Heart left ventricle (tissue), 13 donors: ENCODE data around the gene VGLL4.

Experiments used
- CTCF ChIP-seq, 12 donors: fragments of 200-600 bp; sonication (generic) in 4 of 12; IDR thresholded peaks; one replicate each; pipeline versions ENCODE4 v1.5.0 to v1.8.0; 2018 to 2022; ENCODE audit warnings: antibody characterized with exemption in 12 of 12, mild to moderate bottlenecking in 5 of 12
- POLR2A ChIP-seq, 2 donors: fragments of 450-650 bp; IDR thresholded peaks; one replicate each; pipeline ENCODE4 v1.6.1; 2017; ENCODE audit warnings: antibody characterized with exemption in 2 of 2, mild to moderate bottlenecking in 2 of 2, moderate library complexity in 2 of 2
- donor health status: ischemic (EF 13 %, LVEDD 7.1; RV severe dilation, severe dysfunction).
- donor health status: DM: no; HTN: yes; CAD: no.
- donor health status: DM: no; HTN: no; CAD: no.
- donor health status: ischemic (EF 25% LVEDD 6.9; RV normal size, moderate dysfunction).
- donor health status: ischemic (EF 25% LVEDD 5.7; RV mildly dilated, moderate dysfunction).
- donor health status: ischemic (EF 35%, LVEDD 5.7; RV mildly dilated, moderate dysfunction).
- donor health status: nonischemic (EF 11% LVEDD 7.7; RV severe dilation, severe dysfunction).
- donor health status: DM: yes; HTN: yes; CAD: no.
- donor health status: PGD.
- donor health status: ischemic (EF 29% LVEDD 5.4; RV normal size, mild dysfunction).
- donor health status: nonischemic (EF 23%, LVEDD 6.1; RV moderate dilation, normal function).

GRCh38 chr3:11611341-11611799 is 32.3 kb downstream of the VGLL4 start:
- TF ChIP-seq CTCF (IDR thresholded peaks at IDR 0.05) (no peak), POLR2A (IDR thresholded peaks at IDR 0.05) (no peak)
